Activated CD8-positive, alpha-beta memory T cell treated with anti-CD3 and anti-CD28 coated beads, Interleukin-2, amount 50 U/mL, for 4 hours (primary cell): ENCODE measurements around the gene SCP2.

Experiments
- DNase-seq: peaks from one replicate; pipeline ENCODE4 v3.0.0-alpha.2; 2020

SCP2 gene

DNA sequence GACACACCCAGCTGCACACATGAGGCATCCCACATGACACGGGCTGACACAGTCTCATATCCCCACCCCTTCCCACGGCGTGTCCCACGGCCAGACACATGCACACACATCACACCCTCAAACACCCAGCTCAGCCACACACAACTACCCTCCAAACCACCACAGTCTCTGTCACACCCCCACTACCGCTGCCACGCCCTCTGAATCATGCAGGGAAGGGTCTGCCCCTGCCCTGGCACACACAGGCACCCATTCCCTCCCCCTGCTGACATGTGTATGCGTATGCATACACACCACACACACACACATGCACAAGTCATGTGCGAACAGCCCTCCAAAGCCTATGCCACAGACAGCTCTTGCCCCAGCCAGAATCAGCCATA is 157.5 kb downstream of the SCP2 start:
- no peak for DNase-seq

DNA sequence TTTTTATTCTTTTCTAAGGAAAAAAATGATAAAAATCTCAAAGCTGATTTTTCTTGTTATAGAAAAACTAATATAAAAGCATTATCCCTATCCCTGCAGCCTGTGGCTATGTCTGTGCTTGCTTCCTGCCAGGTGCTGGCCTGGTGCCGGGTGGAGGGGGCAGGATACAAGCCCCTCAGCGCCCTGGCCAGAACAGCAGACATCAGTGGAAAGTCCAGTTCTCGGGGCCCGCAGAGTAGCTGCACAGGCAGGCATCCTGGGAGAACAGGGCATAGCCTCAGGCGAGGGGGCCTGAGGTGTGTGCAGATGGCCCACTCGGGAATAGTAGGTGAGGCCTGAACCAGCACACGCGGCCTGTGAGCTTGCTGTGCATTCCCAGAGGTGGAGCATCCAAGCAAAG is 158.3 kb downstream of the SCP2 start:
- no peak for DNase-seq

DNA sequence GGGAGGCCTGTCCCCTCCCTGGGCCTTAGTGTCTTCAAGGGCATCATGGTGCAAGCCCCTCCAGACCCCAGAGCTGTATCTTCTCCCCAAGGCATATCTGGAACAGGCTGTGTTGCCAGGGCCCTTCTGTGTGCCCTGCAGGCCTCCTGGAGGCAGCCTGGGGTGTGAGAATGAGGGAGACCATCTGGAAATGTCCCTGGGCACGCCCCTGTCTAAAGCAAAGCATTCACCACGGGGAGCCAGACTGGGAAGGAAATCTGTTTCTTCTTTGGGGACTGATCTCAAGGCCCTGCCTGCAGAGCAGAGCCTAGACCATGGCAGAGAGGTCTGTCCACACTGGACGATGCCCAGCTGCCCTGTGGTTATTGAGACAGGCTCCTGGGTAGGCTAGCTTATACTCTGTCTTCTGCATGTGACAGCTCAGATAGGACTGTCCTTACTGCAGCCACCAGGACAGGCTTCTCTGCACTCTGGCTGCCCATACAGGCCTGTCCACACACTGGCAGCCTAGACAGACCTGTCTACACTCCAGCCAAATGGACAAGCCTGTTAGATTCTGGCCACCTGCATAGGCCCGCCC is 159.5 kb downstream of the SCP2 start:
- DNase-seq: no peak

DNA sequence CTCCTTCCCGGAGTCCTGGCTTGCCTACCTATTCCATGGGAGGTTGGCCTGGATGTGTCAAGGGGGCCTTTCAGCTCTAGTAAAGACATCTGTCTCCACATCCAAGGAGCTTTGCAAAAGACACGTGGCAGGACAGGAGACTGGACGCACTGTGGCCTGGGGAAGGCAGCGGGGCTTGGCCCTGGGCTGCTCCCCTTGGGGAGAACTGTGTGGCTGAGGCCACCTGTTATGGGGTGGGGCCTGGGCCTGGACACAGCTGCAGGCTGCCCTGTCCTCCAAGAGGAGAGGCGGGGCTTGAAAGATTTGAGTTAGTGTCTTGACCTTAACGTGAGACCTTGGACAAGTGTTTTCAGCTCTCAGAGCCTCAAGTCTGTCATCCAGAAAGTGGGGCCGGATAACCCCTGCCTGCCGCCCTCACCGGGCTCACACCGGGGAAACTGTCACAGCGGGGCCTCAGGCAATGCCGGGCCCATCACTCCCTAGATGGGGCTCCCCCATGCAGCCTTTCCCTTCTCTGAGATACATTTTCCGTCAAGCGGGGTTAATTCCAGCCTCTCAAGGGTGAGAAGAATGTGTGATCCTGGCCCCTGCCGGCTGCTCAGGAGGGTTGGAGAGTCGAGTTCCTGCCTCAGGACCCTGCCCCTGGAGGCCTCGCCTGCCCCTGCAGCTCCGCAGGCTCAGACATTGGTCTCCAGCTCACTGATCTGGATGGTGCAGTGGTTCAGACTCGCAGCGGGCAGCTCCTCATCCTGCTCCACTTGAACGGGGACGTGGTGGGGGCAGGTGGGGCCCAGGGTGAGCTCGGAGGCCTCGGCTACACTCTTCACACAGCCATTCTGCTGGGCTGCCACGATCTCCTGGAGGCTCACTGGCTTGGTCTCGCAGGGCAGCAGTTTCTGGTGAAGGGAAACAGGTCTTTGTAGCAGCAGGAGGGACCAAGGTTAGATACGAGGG is 160.5 kb downstream of the SCP2 start:
- no peak for DNase-seq

DNA sequence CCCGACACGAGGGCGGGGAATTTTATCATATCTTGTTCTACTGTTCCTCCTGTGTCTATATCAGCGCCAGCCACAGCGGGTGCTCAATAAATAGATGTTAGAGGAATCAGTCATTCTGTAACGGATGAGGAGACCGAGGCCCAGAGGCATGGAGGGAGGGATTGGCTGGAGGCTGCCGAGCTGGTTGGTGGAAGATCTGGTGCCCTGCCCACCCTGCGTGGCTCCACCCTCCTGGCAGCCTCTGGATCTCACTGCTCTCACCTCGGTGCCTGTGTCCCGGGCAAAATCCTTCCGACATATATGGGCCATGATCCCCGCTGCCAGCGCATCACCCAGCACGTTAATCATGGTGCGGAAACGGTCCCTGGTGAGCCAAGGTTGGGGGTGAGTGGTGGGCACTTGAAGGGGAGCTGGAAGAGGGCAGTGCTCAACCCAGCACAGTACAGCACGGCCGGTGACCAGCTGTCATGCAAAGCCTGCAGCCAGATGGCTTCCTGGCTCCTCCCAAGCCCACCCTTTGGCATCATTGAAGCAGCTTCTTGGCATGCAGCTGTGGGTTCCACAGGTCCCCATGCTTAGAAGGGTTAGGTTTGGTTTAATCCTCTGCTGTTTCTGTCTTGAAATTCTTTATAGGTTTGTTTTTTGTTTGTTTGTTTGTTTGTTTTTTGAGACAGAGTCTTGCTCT is 161.7 kb downstream of the SCP2 start:
- DNase-seq: no peak

DNA sequence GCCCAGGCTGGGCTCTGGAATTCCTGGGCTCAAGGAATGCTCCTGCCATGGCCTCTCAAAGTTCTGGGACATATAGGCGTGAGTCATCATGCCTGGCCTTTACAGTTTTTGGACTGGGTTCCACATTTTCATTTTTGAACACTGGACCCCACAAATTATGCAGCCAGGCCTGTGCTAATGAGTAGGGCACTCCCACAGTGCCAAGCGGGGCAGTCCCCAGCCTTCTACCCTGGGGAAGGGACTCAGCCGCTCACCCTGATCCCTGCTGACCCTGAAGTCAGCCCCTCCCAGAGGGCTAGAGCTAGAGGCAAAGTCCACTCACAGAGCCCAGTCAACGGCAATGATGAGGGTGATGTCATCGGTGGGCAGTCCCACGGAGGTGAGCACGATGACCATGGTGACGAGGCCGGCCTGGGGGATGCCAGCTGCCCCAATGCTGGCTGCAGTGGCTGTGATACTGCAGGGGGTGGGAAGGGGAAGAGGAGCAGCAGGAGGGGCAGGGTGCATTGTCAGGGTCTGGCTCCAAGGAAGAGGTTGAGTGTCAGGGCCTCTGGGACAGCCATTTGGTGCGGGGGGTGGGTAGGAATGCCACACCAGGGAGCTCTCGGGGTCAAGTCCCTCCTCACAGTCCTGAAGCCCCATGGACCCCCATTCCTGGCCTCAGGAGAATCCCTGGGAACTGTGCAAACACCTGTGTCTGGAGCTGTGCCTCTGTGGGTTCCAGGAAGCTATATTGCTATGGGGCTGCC is 162.6 kb downstream of the SCP2 start:
- no peak for DNase-seq

DNA sequence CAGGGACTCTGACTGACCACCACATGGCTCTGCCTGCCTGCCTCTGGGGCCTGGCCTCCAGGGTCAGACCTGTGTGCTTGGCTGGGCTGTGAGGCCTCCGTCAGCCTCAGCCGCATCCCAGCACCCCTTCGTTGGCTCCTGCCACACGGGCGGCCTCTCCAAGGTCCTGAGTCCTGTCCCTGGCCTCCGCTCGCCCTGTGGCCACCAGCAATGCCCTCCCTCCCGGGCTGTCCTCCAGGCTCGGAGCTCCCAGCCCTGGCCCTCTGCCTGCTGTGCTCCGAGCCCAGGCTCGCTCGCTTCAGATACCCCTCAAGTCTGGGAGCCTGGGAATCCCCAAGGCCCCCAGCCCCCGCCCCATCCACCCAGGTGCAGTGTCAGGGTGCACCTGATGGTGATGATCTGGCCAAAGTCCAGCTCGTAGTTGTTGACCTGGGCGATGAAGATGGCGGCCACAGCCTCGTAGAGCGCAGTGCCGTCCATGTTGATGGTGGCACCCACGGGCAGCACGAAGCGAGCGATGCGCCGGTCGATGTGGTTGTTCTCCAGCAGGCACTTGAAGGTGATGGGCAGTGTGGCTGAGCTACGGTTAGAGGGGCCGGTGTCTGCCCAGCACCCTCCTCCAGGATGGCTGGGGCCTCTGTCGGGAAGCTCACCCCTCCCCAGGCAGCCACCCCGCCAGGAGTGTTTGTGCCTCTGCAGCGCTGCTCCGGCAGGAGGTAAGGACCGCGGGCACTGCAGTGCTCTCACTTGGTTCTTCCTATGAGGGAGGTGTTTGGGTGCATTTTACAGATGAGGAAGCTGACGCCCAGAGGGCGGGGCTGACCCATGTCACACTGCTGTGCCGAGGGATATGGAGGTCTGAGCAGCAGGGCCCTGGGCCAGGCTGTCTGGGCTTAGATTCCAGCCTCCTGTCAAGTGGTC is 163.4 kb downstream of the SCP2 start:
- DNase-seq: no peak

DNA sequence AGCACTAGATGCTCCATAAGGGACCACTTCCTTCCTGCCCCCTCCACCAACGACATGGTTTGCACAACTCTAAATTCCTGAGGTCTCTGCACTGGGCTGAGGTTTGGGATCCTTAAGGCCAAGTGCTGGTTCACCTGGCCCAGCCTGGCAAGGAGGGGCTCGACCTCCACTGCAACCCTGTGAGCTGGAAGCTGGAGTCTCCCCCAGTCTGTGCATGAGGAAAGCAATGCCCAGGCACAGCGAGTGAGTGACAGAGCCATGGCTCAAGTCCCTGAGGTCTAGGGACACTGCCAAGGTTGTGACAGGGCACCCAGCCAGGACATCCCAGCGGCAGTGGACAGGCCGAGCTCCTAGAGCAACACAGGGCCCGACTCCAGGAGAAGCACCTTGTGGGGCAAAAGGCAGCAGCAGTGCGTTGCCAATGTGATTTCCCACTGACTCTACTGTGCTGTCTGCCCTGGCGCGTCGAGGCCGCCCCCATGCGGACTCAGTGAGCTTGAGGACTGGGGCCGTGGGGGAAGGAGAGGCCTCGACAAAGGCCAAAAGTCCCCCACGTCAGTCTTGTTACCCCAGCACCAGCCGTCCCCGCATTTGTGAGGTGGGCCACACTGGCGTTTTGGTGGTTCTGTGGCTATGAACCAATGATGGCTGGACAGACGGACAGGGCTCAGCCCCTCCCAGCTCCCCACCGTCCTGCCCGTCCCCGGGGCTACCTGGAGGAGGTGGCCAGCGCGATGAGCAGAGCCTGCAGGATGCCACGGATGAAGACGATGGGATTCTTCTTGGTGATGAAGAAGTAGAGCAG is 165.0 kb downstream of the SCP2 start:
- DNase-seq: no peak

DNA sequence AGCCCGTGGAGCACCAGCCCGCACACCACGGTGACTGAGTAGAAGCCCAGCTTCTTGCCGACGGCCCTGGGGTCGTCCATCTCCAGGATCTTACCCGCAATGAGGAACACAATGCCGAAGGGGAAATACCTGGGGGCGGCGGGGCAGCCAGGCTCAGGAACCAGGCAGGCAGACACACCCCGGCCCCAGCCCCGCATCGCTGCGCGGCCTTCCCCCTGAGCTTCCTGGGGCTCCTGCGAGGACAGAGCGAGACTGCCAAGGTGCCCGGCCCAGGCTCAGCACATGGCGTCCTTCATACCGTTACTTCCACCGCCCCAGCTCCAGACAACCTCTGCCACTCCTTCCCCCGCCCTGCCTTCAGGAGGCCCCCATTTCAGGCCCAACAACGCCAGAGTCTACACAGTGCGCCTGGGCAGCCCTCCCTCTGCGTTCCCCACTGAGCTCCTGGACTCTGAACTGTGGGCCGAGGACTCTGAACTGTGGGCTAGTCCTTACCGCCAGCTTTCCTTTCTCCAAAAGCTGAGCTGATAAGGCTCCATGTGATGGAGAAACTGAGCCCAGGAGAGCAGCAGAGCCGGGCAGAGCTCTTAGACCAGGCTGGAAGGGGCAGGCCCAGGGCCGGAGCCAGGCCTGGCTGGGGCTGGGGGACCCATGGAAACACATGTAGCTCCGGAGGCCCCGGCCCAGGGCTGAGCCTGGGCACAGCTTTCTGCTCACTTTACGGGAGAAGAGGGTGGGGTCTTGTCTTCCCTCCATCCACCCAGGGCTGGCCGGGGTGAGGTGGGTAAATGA is 165.8 kb downstream of the SCP2 start:
- no peak for DNase-seq

DNA sequence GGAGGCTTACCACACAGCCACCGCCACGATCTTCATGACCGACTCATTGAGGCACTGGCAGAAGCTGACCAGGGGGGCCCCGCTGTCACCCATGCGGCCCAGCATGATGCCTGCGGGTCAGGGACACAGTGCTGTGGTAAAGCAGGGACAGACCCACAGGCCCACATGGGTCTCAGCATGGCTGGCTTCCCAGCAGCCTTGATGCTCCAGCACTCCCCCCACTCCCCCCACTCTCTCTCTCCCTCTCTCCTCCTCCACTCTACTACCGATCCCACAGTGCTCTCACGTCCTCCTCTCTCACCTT is 166.3 kb downstream of the SCP2 start:
- DNase-seq: no peak

DNA sequence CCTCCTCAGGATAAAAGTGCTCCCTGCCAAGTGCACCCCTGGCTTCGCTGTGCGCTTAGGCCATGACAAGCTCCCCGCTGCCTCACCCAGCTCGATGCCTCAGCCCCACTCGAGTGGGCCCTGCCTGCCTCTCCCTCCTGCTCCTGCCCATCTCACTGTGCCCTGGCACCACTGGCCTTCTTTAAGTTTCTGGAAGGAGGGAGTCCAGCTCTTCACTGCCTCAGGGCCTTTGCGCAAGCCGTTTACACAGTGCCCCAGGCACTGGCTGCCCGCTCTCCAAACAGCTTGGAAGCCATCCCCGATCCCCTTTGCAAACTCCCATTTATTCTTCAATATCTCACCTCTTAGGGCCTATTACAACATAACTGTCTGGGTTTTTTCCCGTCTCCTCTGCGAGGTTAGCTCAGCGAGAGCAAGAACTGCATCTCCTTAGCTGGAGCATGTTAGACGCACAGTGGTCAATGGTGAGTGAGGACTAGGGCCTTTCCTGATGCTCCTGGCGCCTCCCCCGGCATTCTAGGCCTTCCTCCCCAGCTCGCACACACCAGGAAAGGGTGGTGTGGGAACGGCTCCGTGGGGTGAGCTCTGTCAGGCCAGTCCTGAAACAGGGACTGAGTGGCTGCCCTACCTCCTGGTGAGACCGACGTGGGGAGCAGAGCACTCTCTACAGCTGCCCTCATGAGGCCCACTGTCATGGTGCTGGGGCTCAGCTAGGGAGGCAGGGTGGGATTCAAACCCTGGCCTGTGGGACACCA is 166.9 kb downstream of the SCP2 start:
- DNase-seq: no peak

DNA sequence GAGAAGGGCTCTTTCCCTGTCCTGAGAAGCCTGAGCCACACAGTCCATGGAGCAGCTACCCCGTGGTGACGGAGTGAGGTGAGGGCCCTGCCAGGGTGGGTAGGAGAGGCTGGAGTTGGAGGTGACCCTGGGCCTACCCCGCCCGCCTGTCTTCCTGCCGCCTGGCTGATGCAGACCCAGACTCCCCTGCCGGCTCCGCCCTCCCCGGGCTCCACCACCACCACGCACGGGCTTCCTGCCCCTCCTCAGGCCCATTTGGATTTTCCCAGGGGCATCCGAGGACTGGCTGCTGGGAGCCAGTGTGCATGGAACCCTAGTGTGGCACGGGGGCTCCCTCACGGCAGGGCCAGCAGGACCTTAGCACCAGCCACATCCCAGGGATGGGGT is 167.4 kb downstream of the SCP2 start:
- DNase-seq: no peak
